Cardiac septum (tissue), 1 donor: ENCODE measurements around the gene OGFR. TPM values are rescaled to one million over a fixed set of nuclear protein-coding genes. Genes with fewer than 3 reads are reported as not detected.

Experiments used
- DNase-seq: peaks from one replicate; pipeline ENCODE4 v3.0.0-alpha.2; 2020; ENCODE audit warnings: low spot score
- intact Hi-C: fragments of 100-400 bp; cut with DNase I; formaldehyde crosslinking; loops from one replicate; pipeline ENCODE4 v1.14.0; 2022
- total RNA-seq: library from RNA; stranded (reverse); fragmentation: NEBNext Ultra II Directional; extraction: Animal tissue kit (Norgen Biotek cat#: 25700); gene quantifications from one replicate; pipeline ENCODE4 v1.2.1, GENCODE V29; 2021
- donor health status: DM: no; HTN: no; CAD: no.

OGFR gene
- total RNA-seq, 1 donor from 2014 or later = 16.4 TPM

GRCh38 chr20:62768551-62769287, 35.9 kb upstream of the OGFR start:
- intact Hi-C loops = no loop called here
- no peak for DNase-seq

GRCh38 chr20:62769346-62770071, 35.1 kb upstream of the OGFR start:
- no peak for DNase-seq
- intact Hi-C loops = no loop called here

GRCh38 chr20:62770111-62770910, 34.3 kb upstream of the OGFR start:
- intact Hi-C loops = no loop called here

GRCh38 chr20:62770916-62771315, 33.7 kb upstream of the OGFR start:
- no peak for DNase-seq
- intact Hi-C loops = no loop called here

More at GRCh38 chr20:62770111-62770910, 34.3 kb upstream of the OGFR start:
- DNase-seq = no peak

- no peak for DNase-seq
- intact Hi-C loops = no loop called here
Observed at GRCh38 chr20:62771396-62772102, 33.1 kb upstream of the OGFR start.

GRCh38 chr20:62772103-62772611, 32.5 kb upstream of the OGFR start:
- intact Hi-C loops = no loop called here

GRCh38 chr20:62772619-62772989, 32.0 kb upstream of the OGFR start:
- DNase-seq = no peak
- intact Hi-C loops = no loop called here

More at GRCh38 chr20:62772103-62772611, 32.5 kb upstream of the OGFR start:
- DNase-seq = no peak

- intact Hi-C loops = no loop called here
- no peak for DNase-seq
Observed at GRCh38 chr20:62772990-62773844, 31.4 kb upstream of the OGFR start.

GRCh38 chr20:62773845-62774714, 30.6 kb upstream of the OGFR start:
- DNase-seq = no peak
- intact Hi-C loops = no loop called here

GRCh38 chr20:62774762-62775161, 29.9 kb upstream of the OGFR start:
- intact Hi-C loops = no loop called here
- DNase-seq = no peak

- DNase-seq = no peak
- intact Hi-C loops = no loop called here
Observed at GRCh38 chr20:62775206-62775605, 29.4 kb upstream of the OGFR start.

GRCh38 chr20:62776035-62776691, 28.5 kb upstream of the OGFR start:
- intact Hi-C loops = no loop called here
- DNase-seq = no peak

- DNase-seq = no peak
- intact Hi-C loops = no loop called here
Observed at GRCh38 chr20:62776692-62777527, 27.7 kb upstream of the OGFR start.

- intact Hi-C loops = no loop called here
- DNase-seq = no peak
Observed at GRCh38 chr20:62777528-62777830, 27.2 kb upstream of the OGFR start.

- intact Hi-C loops = no loop called here
- DNase-seq = no peak
Observed at GRCh38 chr20:62778058-62778457, 26.6 kb upstream of the OGFR start.

GRCh38 chr20:62778601-62779416, 25.8 kb upstream of the OGFR start:
- intact Hi-C loops = no loop called here
- DNase-seq = no peak
